K562 (cell line): ENCODE results near the gene PHOSPHO1. TPM values are rescaled to one million over a fixed set of nuclear protein-coding genes. Genes with fewer than 3 reads are reported as not detected.

Experiments used
- AFF1 ChIP-seq, 2 experiments: fragments of 450-650 bp; IDR thresholded peaks; 2 replicates each; pipeline ENCODE4 v1.6.1; 2018; ENCODE audit warnings: mild to moderate bottlenecking in 2 of 2, low read depth in 1 of 2; ENCODE audit not compliant: partially characterized antibody in 2 of 2
- CREB1 ChIP-seq, 2 experiments: sonication (generic) in 1 of 2; formaldehyde crosslinking in 1 of 2; IDR thresholded peaks; 2 replicates each; pipeline versions ENCODE4 v1.6.1 to v1.8.0; 2012 to 2022; ENCODE audit warnings: inconsistent platforms in 1 of 2, mild to moderate bottlenecking in 1 of 2, missing genetic modification reagents in 1 of 2, moderate library complexity in 1 of 2
- CTCF ChIP-seq, 3 experiments: IDR thresholded peaks in 2 of 3; conservative IDR thresholded peaks in 1 of 3; 2 replicates each; pipeline ENCODE4 v1.5.1; 2011 to 2012; ENCODE audit warnings: low read length in 3 of 3, mild to moderate bottlenecking in 3 of 3, control low read depth in 2 of 3, improper control_type of control experiment in 1 of 3, inconsistent platforms in 1 of 3, low read depth in 1 of 3, mixed read lengths in 1 of 3, moderate library complexity in 1 of 3; ENCODE audit not compliant: insufficient read depth in 2 of 3
- DIDO1 ChIP-seq: fragments of 450-650 bp; IDR thresholded peaks from 2 replicates; pipeline ENCODE4 v1.6.1; 2016; ENCODE audit warnings: low read depth, missing biosample characterization, missing genetic modification characterization
- DMBX1 ChIP-seq: fragments of 250-450 bp; sonication (Bioruptor Pico); IDR thresholded peaks from 2 replicates; pipeline ENCODE4 v1.8.0; 2022; ENCODE audit warnings: inconsistent platforms, mild to moderate bottlenecking, moderate library complexity, borderline replicate concordance
- GATAD2B ChIP-seq: fragments of 450-650 bp; IDR thresholded peaks from 2 replicates; pipeline ENCODE4 v1.6.1; 2017; ENCODE audit warnings: mild to moderate bottlenecking, borderline replicate concordance
- IRF2 ChIP-seq: sonication (generic); formaldehyde crosslinking; IDR thresholded peaks from 2 replicates; pipeline ENCODE4 v1.8.1; 2022; ENCODE audit warnings: mild to moderate bottlenecking, missing genetic modification reagents
- KDM1A ChIP-seq, 2 experiments: fragments of 450-650 bp; IDR thresholded peaks; 2 replicates each; pipeline ENCODE4 v1.6.1; 2016; ENCODE audit warnings: mild to moderate bottlenecking in 2 of 2
- LARP7 ChIP-seq: fragments of 450-650 bp; IDR thresholded peaks from 2 replicates; pipeline ENCODE4 v1.6.1; 2016
- MCM3 ChIP-seq: fragments of 450-650 bp; IDR thresholded peaks from 2 replicates; pipeline ENCODE4 v1.6.1; 2016
- NCOR1 ChIP-seq: fragments of 450-650 bp; IDR thresholded peaks from 2 replicates; pipeline ENCODE4 v1.6.1; 2016; ENCODE audit warnings: mild to moderate bottlenecking, moderate library complexity
- RCOR1 ChIP-seq, 2 experiments: IDR thresholded peaks; 2 replicates each; pipeline ENCODE4 v1.6.1; 2012; ENCODE audit warnings: low read depth in 2 of 2, low read length in 2 of 2, borderline replicate concordance in 1 of 2, improper control_type of control experiment in 1 of 2
- SOX6 ChIP-seq: fragments of 450-650 bp; IDR thresholded peaks from 2 replicates; pipeline ENCODE4 v1.6.1; 2014; ENCODE audit warnings: mild to moderate bottlenecking
- THRAP3 ChIP-seq: fragments of 450-650 bp; IDR thresholded peaks from 2 replicates; pipeline ENCODE4 v1.6.1; 2016; ENCODE audit warnings: mild to moderate bottlenecking, inconsistent platforms, borderline replicate concordance
- U2AF2 ChIP-seq: fragments of 200-400 bp; formaldehyde crosslinking; optimal IDR thresholded peaks from 2 replicates; pipeline ENCODE3; 2017; ENCODE audit warnings: low read depth, mild to moderate bottlenecking, low read length
- ZNF121 ChIP-seq: sonication (generic); formaldehyde crosslinking; conservative IDR thresholded peaks from 2 replicates; pipeline ENCODE4 v1.8.0; 2022; ENCODE audit warnings: missing genetic modification reagents
- ZNF41 ChIP-seq: fragments of 250-450 bp; sonication (Bioruptor Pico); conservative IDR thresholded peaks from 2 replicates; pipeline ENCODE4 v1.4.0; 2020; ENCODE audit warnings: mild to moderate bottlenecking
- ZNF740 ChIP-seq, 3 experiments: fragments of 200-800 bp in 1 of 3; sonication (Bioruptor generic) in 1 of 3; sonication (generic) in 1 of 3; formaldehyde crosslinking in 1 of 3; IDR thresholded peaks; 2 replicates each; pipeline versions ENCODE4 v1.6.1 to v1.8.0; 2016 to 2022; ENCODE audit warnings: mild to moderate bottlenecking in 2 of 3, missing compliant biosample characterization in 2 of 3, missing genetic modification characterization in 2 of 3, missing genetic modification reagents in 1 of 3
- polyA plus RNA-seq, 8 experiments: library from polyadenylated mRNA; depleted of rRNA in 4 of 8; stranded (reverse) in 5 of 8; unstranded in 3 of 8; fragments of >200 nt; fragmentation: Nextera tagmentation in 2 of 8; fragmentation: Illumina TruSeq in 1 of 8; extraction: Ambion mirVana in 2 of 8; extraction: Trizol in 1 of 8; gene quantifications; 2 replicates each; pipeline versions ENCODE4 v1.2.1 to v1.2.3, GENCODE V29; 2011 to 2014; ENCODE audit warnings: inconsistent platforms in 1 of 8, missing spikeins in 1 of 8
- total RNA-seq, 7 experiments: library from RNA; depleted of rRNA in 6 of 7; stranded (reverse); fragments of >200 nt in 6 of 7; fragmentation: Illumina TruSeq in 2 of 7; extraction: Trizol in 2 of 7; gene quantifications; 2 replicates each; pipeline versions ENCODE4 v1.2.1 to v1.2.3, GENCODE V29; 2011 to 2021; ENCODE audit warnings: low replicate concordance in 1 of 7

The PHOSPHO1 gene
- total and polyA plus RNA-seq, 9 of the 15 experiments (the other 6 are each of a cell fraction or from before 2014, with no cell fraction given) = 0.06 to 0.07 TPM; not detected in 7

- no peak for TF ChIP-seq ZNF740 (CRISPR knock-in tag; IDR thresholded peaks at IDR 0.05)
- no peak for TF ChIP-seq ZNF740 (tag; IDR thresholded peaks at IDR 0.05)
- TF ChIP-seq GATAD2B = no peak
- no peak for TF ChIP-seq MCM3
- no peak for TF ChIP-seq IRF2 (CRISPR knock-in tag)
- no peak for TF ChIP-seq DMBX1 (CRISPR knock-in tag)
- peak; percentile 64; the same call in 1 of the 2 replicates for TF ChIP-seq ZNF121 (CRISPR knock-in tag)
- TF ChIP-seq CTCF (IDR thresholded peaks at IDR 0.05 in 2 of 3, conservative IDR thresholded peaks at IDR 0.05 in 1 of 3; ENCODE audit: insufficient read depth in 2 of 3, low read depth in 1 of 3, low read length in 3 of 3) = no peak
- TF ChIP-seq SOX6 = no peak
- no peak for TF ChIP-seq CREB1 (IDR thresholded peaks at IDR 0.05)
- no peak for TF ChIP-seq CREB1 (CRISPR knock-in tag; IDR thresholded peaks at IDR 0.05)
- no peak for TF ChIP-seq AFF1 (IDR thresholded peaks at IDR 0.05; ENCODE audit: low read depth in 1 of 2, partially characterized antibody in 2 of 2)
- 0 out of 4 replicates have a peak, but pooled peaks of 1 of the 2 experiments have one; percentile 48 for TF ChIP-seq RCOR1 (IDR thresholded peaks at IDR 0.05; ENCODE audit: borderline replicate concordance in 1 of 2, low read depth in 2 of 2, low read length in 2 of 2)
- TF ChIP-seq DIDO1 (tag) = no peak
- TF ChIP-seq THRAP3 = no peak
- no peak for TF ChIP-seq LARP7
- TF ChIP-seq NCOR1 = no peak
- TF ChIP-seq ZNF41 (CRISPR knock-in tag) = no peak
- peak; percentile 55 to 84; a peak in 3 of 4 replicates for TF ChIP-seq KDM1A (IDR thresholded peaks at IDR 0.05)
- no peak for TF ChIP-seq U2AF2
Observed at GRCh38 chr17:49249890-49250522, 19.4 kb upstream of the PHOSPHO1 start (continued).
